Kidney (tissue), 14 donors: ENCODE data around the gene KRTAP5-3. TPM values are rescaled to one million over a fixed set of nuclear protein-coding genes. Genes with fewer than 3 reads are reported as not detected.

Source experiments
- DNase-seq, 5 donors: peaks; one replicate each; pipeline ENCODE4 v3.0.0-alpha.2; 2013 to 2020
- FAIRE-seq: peaks from 2 replicates; lab custom pipeline; 2012; peaks lifted over from hg19 to GRCh38; lab: Jason Lieb, UNC
- H3K27ac ChIP-seq, 2 donors: one replicate each; pipeline ENCODE4 v1.7.0; 2013; ENCODE audit warnings: low read depth in 2 of 2, low read length in 2 of 2, inconsistent platforms in 1 of 2
- H3K27me3 ChIP-seq: one replicate; pipeline ENCODE4 v1.7.1; 2013; ENCODE audit warnings: low read length, inconsistent platforms; ENCODE audit not compliant: control insufficient read depth, insufficient read depth
- H3K36me3 ChIP-seq, 3 donors: one replicate each; pipeline versions ENCODE4 v1.7.0 to v1.7.1; 2013; ENCODE audit warnings: low read length in 3 of 3, control low read depth in 1 of 3, inconsistent platforms in 1 of 3; ENCODE audit not compliant: insufficient read depth in 3 of 3, control insufficient read depth in 2 of 3
- H3K4me1 ChIP-seq, 3 donors: one replicate each; pipeline versions ENCODE4 v1.7.0 to v1.7.1; 2013; ENCODE audit warnings: low read length in 3 of 3, inconsistent platforms in 1 of 3, low read depth in 1 of 3; ENCODE audit not compliant: control insufficient read depth in 2 of 3, insufficient read depth in 2 of 3
- H3K4me3 ChIP-seq, 3 donors: one replicate each; pipeline versions ENCODE4 v1.7.0 to v1.8.1; 2013; ENCODE audit warnings: low read length in 3 of 3, control low read depth in 1 of 3, inconsistent platforms in 1 of 3
- H3K9ac ChIP-seq, 3 donors: one replicate each; pipeline versions ENCODE4 v1.7.0 to v1.7.1; 2013; ENCODE audit warnings: low read length in 3 of 3, control low read depth in 1 of 3, inconsistent platforms in 1 of 3
- H3K9me3 ChIP-seq, 3 donors: one replicate each; pipeline versions ENCODE4 v1.7.0 to v1.7.1; 2013; ENCODE audit warnings: low read length in 3 of 3, control low read depth in 1 of 3, inconsistent platforms in 1 of 3; ENCODE audit not compliant: control insufficient read depth in 2 of 3, insufficient read depth in 1 of 3
- intact Hi-C: fragments of 100-400 bp; cut with DNase I; formaldehyde crosslinking; loops from one replicate; pipeline ENCODE4 v1.11.1; 2022
- polyA plus RNA-seq: library from polyadenylated mRNA; stranded (reverse); fragments of 350-450 nt; fragmentation: Illumina TruSeq; extraction: RNeasy Lipid Tissue Mini Kit (QIAGEN cat#74804); gene quantifications from one replicate; pipeline ENCODE4 v1.2.3, GENCODE V29; 2014; ENCODE audit warnings: low read depth, low replicate concordance; ENCODE audit not compliant: insufficient read depth
- total RNA-seq: library from RNA; stranded (reverse); fragmentation: NEBNext Ultra II Directional; extraction: Animal tissue kit (Norgen Biotek cat#: 25700); gene quantifications from one replicate; pipeline ENCODE4 v1.2.1, GENCODE V29; 2021
- TF ChIP-seq, protein P1 (sequence below): IDR thresholded peaks from 3 replicates; pipeline ENCODE4 v1.5.1; 2012; ENCODE audit warnings: mild to moderate bottlenecking, moderate library complexity, borderline replicate concordance; ENCODE audit not compliant: insufficient read depth; ENCODE audit errors: extremely low read depth
- donor health status: control.
- donor health status: control.
- donor health status: control.
- donor health status: control.
- donor health status: control.
- donor health status: DM: yes; HTN: yes; CAD: no.
- donor health status: Normal renal cell carcinoma (clear cell type).

Gene KRTAP5-3
- total and polyA plus RNA-seq, 2 donors from 2014 or later, result not detected

DNA sequence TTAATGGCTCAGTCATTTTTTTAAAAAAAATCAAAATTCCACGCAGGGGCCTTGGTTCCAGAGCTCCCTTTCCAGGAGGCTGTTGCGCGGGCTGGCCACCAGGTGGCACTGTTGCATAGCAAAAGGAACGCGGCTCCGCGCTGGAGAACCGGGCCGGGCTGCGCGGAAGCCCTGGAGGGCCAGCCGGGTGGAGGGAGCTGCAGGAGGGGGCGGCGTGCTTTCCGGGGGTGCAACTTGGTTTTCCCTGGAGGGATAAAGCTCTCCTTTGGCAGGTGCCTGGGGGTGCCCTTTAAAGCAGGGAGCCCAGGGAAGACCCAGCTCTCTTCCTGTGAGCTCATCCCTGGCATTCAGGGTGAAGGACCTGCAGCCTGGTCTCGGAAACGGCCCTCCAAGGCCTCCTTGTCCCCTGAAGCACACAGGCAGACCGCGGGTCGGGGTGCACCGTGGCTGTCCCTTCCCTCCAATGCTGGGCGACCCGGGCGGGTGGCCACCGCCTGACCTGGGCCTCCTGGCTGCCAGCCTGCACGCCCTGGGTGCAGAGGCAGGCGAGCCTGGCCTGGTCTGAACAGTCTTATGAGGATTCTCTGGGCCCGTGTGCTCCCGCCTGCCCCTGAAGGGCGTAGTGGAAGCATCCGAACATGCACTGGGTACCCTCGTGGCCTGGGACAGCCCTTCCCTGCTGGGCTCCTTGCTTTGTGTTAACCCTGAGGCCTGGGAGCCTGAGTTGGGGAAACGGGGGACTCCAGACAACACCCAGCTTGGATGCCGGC is 44.7 kb upstream of the KRTAP5-3 start:
- no peak overlapping the region for H3K9ac ChIP-seq
- no peak overlapping the region for H3K4me3 ChIP-seq
- intact Hi-C loops, result loop anchor here (10.0 kb wide), 1 partner anchor 502 kb away; no protein-coding TSS in a partner anchor
- TF ChIP-seq, protein P1, sequence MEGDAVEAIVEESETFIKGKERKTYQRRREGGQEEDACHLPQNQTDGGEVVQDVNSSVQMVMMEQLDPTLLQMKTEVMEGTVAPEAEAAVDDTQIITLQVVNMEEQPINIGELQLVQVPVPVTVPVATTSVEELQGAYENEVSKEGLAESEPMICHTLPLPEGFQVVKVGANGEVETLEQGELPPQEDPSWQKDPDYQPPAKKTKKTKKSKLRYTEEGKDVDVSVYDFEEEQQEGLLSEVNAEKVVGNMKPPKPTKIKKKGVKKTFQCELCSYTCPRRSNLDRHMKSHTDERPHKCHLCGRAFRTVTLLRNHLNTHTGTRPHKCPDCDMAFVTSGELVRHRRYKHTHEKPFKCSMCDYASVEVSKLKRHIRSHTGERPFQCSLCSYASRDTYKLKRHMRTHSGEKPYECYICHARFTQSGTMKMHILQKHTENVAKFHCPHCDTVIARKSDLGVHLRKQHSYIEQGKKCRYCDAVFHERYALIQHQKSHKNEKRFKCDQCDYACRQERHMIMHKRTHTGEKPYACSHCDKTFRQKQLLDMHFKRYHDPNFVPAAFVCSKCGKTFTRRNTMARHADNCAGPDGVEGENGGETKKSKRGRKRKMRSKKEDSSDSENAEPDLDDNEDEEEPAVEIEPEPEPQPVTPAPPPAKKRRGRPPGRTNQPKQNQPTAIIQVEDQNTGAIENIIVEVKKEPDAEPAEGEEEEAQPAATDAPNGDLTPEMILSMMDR, result peak; percentile 98
- no peak overlapping the region for H3K27ac ChIP-seq
- no peaks in the 10 kb centered on the region for H3K27me3 ChIP-seq
- H3K36me3 ChIP-seq, result no peaks in the 10 kb centered on the region
- FAIRE-seq, result no peak
- no peaks in the 10 kb centered on the region for H3K9me3 ChIP-seq
- peak; percentile 76 to 92 (median 81) for DNase-seq
- peaks cover 0 to 10% (median 0%) of the 10 kb centered on the region in 3 donors for H3K4me1 ChIP-seq

DNA sequence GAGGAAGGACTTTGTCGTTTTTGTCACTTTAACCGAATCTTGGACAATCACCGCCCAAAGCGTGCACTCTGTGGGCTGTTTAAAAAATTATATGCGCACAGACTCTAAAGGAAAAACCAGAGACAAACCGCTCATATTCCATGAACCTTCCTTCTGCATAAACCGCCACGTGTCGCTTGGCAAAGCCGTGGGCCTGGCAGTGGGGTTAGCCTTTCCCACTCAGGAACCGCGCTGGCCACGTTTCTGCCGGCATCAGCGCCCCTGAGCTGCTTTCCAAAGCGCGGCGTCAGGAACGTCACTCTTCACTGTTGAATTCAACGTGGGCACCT is 44.1 kb upstream of the KRTAP5-3 start:
- intact Hi-C loops, result loop anchor here (10.0 kb wide), 1 partner anchor 502 kb away; no protein-coding TSS in a partner anchor
- TF ChIP-seq, protein P1, result no peak

DNA sequence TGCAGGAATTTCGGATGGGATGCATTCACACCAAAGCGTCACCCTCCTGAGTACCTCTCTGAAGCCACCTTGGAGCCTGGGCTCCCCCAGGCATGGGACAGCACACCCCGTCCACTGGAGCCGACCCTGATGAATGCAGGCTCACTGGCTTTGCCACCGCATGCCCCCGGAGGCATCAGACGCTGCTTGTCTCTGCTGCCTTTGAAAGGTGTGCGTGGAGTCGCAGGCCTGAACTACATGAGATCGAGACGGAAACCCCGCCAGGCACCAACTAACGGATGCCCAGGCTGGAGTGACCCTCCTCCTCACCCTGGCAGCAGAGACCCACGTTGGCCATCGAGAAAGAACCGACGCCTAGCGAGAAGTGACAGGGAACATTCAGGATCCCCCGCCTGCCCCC is 43.8 kb upstream of the KRTAP5-3 start:
- Histone ChIP-seq H3K4me3 (no peak overlapping the region), H3K27ac (no peak overlapping the region), H3K36me3 (no peaks in the 10 kb centered on the region), H3K4me1 (peaks cover 0 to 10% (median 0%) of the 10 kb centered on the region in 3 donors), H3K27me3 (no peaks in the 10 kb centered on the region), H3K9me3 (no peaks in the 10 kb centered on the region), H3K9ac (no peak overlapping the region)
- TF ChIP-seq, protein P1, result no peak
- no peak for FAIRE-seq
- DNase-seq, result no peak
- intact Hi-C loops, result loop anchor here (10.0 kb wide), 1 partner anchor 503 kb away; no protein-coding TSS in a partner anchor

More for the DNA sequence above, 44.1 kb upstream of the KRTAP5-3 start:
- no peak for FAIRE-seq
- Histone ChIP-seq H3K27ac (no peak overlapping the region), H3K9ac (no peak overlapping the region), H3K36me3 (no peaks in the 10 kb centered on the region), H3K4me3 (no peak overlapping the region), H3K9me3 (no peaks in the 10 kb centered on the region), H3K27me3 (no peaks in the 10 kb centered on the region), H3K4me1 (peaks cover 0 to 10% (median 0%) of the 10 kb centered on the region in 3 donors)
- peak in 1 of 5 donors; percentile 55 for DNase-seq
